GM12878 (cell line): ENCODE results near the gene CDC34. TPM values are rescaled to one million over a fixed set of nuclear protein-coding genes. Genes with fewer than 3 reads are reported as not detected.

ENCODE experiments used
- ATAC-seq: fragments of 200-7000 bp; cut with Tn5 transposase; 3 replicates; pipeline ENCODE4 v1.9.1; 2020; ENCODE audit warnings: mild to moderate bottlenecking, moderate library complexity
- BruUV-seq: library from RNA; stranded (reverse); fragments of 400-500 nt; replicated peaks from 2 replicates; lab custom pipeline; 2021; lab: Mats Ljungman, UMichigan
- CTCF ChIA-PET: fragments of 300-600 bp; sonication (Branson Sonifier 250); formaldehyde crosslinking; extraction: SDS; loops from one replicate; lab custom pipeline; 2021; ENCODE audit warnings: inconsistent platforms; lab: Yijun Ruan, JAX
- POLR2A ChIA-PET: fragments of 350-600 bp; formaldehyde crosslinking; extraction: SDS; loops from one replicate; lab custom pipeline; 2021; ENCODE audit warnings: inconsistent platforms; lab: Charles Lee
- RAD21 ChIA-PET: fragments of 300-600 bp; sonication (Branson Sonifier 250); formaldehyde crosslinking; loops from one replicate; lab custom pipeline; 2023; ENCODE audit warnings: antibody characterized with exemption; ENCODE audit not compliant: unreplicated experiment; lab: Charles Lee
- SMC1A ChIA-PET: fragments of 300-600 bp; sonication (Branson Sonifier 250); formaldehyde crosslinking; loops from one replicate; lab custom pipeline; 2023; ENCODE audit not compliant: unreplicated experiment, uncharacterized antibody; lab: Charles Lee
- DNase-seq: peaks from one replicate; pipeline ENCODE4 v3.0.0-alpha.2; 2011; ENCODE audit warnings: low read depth, low spot score
- FAIRE-seq: peaks from 3 replicates; lab custom pipeline; 2011; peaks lifted over from hg19 to GRCh38; lab: Jason Lieb, UNC
- H2AFZ ChIP-seq: 2 replicates; pipeline ENCODE4 v1.6.0; 2011; ENCODE audit warnings: low read depth, low read length, control low read depth; ENCODE audit not compliant: control insufficient read depth
- H3K27ac ChIP-seq: 2 replicates; pipeline ENCODE4 v1.5.1; 2011; ENCODE audit warnings: control low read depth; ENCODE audit not compliant: control insufficient read depth, insufficient read depth
- H3K27me3 ChIP-seq, 2 experiments: replicated peaks in 1 of 2; 2 replicates each; pipeline versions ENCODE4 v1.6.0 to v1.6.1; 2011; ENCODE audit warnings: low read length in 1 of 2; ENCODE audit not compliant: control insufficient read depth in 2 of 2, insufficient read depth in 2 of 2
- H3K36me3 ChIP-seq, 2 experiments: 2 replicates each; pipeline ENCODE4 v1.5.1; 2011; ENCODE audit warnings: low read length in 1 of 2; ENCODE audit not compliant: control insufficient read depth in 2 of 2, insufficient read depth in 2 of 2
- H3K4me1 ChIP-seq: 2 replicates; pipeline ENCODE4 v1.6.1; 2011; ENCODE audit warnings: mild to moderate bottlenecking, low read length, moderate library complexity, mixed read lengths; ENCODE audit not compliant: control insufficient read depth, insufficient read depth
- H3K4me2 ChIP-seq: 2 replicates; pipeline ENCODE4 v1.6.0; 2011; ENCODE audit warnings: control low read depth; ENCODE audit not compliant: control insufficient read depth, insufficient read depth
- H3K4me3 ChIP-seq: fragments of 200-600 bp; sonication (generic); 2 replicates; pipeline ENCODE4 v1.5.1; 2016
- H3K79me2 ChIP-seq: 2 replicates; pipeline ENCODE4 v1.6.0; 2011; ENCODE audit warnings: low read length; ENCODE audit not compliant: control insufficient read depth, insufficient read depth
- H3K9ac ChIP-seq: 2 replicates; pipeline ENCODE4 v1.8.0; 2011; ENCODE audit warnings: low read length, control low read depth, mixed read lengths; ENCODE audit not compliant: control insufficient read depth, insufficient read depth
- H3K9me3 ChIP-seq: replicated peaks from 3 replicates; pipeline ENCODE4 v1.5.1; 2011; ENCODE audit warnings: mild to moderate bottlenecking, low read length; ENCODE audit not compliant: control insufficient read depth, insufficient read depth
- H4K20me1 ChIP-seq: 2 replicates; pipeline ENCODE4 v1.6.0; 2011; ENCODE audit not compliant: control insufficient read depth, insufficient read depth
- FOXM1 ChIP-seq: IDR thresholded peaks from 2 replicates; pipeline ENCODE4 v1.6.1; 2012; ENCODE audit warnings: low read depth, mild to moderate bottlenecking, inconsistent platforms, low read length, moderate library complexity
- MEF2A ChIP-seq: IDR thresholded peaks from 2 replicates; pipeline ENCODE4 v1.6.1; 2011; ENCODE audit warnings: low read depth, mild to moderate bottlenecking, low read length, moderate library complexity; ENCODE audit not compliant: insufficient read depth
- SUZ12 ChIP-seq: fragments of 200-600 bp; sonication (generic); IDR thresholded peaks from one replicate; pipeline ENCODE4 v1.6.1; 2018; ENCODE audit warnings: antibody characterized with exemption, mild to moderate bottlenecking; ENCODE audit not compliant: unreplicated experiment
- WGBS: methylation state at CpG from one replicate; pipeline ENCODE4 v1.1.6; 2016; ENCODE audit warnings: low lambda C conversion rate; ENCODE audit not compliant: insufficient replicate concordance, insufficient coverage; ENCODE audit errors: missing lambda C conversion rate; 5-methylcytosine and 5-hydroxymethylcytosine counted together
- in situ Hi-C: fragments of 300-500 bp; cut with MboI; formaldehyde crosslinking; loops from 9 replicates; pipeline ENCODE4 v1.14.3; 2018; ENCODE audit warnings: mixed read lengths
- intact Hi-C: fragments of 100-400 bp; cut with micrococcal nuclease; formaldehyde crosslinking; loops from one replicate; pipeline ENCODE4 v1.14.2; 2022; ENCODE audit not compliant: unreplicated experiment
- polyA plus RNA-seq, 11 experiments: library from polyadenylated mRNA; depleted of rRNA in 4 of 11; unstranded in 6 of 11; stranded (reverse) in 5 of 11; fragments of >200 nt; fragmentation: Nextera tagmentation in 4 of 11; fragmentation: Illumina TruSeq in 1 of 11; extraction: Ambion mirVana in 4 of 11; extraction: Trizol in 1 of 11; gene quantifications; 1 replicate in 1 of 11; 2 replicates in 10 of 11; pipeline versions ENCODE4 v1.2.1 to v1.2.3, GENCODE V29; 2011 to 2016; ENCODE audit warnings: inconsistent platforms in 2 of 11, missing spikeins in 2 of 11, low read depth in 1 of 11
- total RNA-seq, 4 experiments: library from RNA; depleted of rRNA in 3 of 4; stranded (reverse); fragments of >200 nt in 3 of 4; fragmentation: Illumina TruSeq in 1 of 4; extraction: Trizol in 1 of 4; gene quantifications; 2 replicates each; pipeline versions ENCODE4 v1.2.1 to v1.2.3, GENCODE V29; 2013 to 2021
- TF ChIP-seq, protein P1 (sequence below): fragments of 450-650 bp; formaldehyde crosslinking; IDR thresholded peaks from 2 replicates; pipeline ENCODE4 v1.4.0; 2020; ENCODE audit warnings: mild to moderate bottlenecking, moderate library complexity
- TF ChIP-seq, protein P2 (sequence below): fragments of 450-650 bp; IDR thresholded peaks from 2 replicates; pipeline ENCODE4 v1.6.1; 2014; ENCODE audit warnings: mild to moderate bottlenecking

CDC34 gene
- total and polyA plus RNA-seq, 10 of the 15 experiments (the other 5 are each of a cell fraction or from before 2014, with no cell fraction given), result 0.31 to 48.9 (median 28.5) TPM

DNA sequence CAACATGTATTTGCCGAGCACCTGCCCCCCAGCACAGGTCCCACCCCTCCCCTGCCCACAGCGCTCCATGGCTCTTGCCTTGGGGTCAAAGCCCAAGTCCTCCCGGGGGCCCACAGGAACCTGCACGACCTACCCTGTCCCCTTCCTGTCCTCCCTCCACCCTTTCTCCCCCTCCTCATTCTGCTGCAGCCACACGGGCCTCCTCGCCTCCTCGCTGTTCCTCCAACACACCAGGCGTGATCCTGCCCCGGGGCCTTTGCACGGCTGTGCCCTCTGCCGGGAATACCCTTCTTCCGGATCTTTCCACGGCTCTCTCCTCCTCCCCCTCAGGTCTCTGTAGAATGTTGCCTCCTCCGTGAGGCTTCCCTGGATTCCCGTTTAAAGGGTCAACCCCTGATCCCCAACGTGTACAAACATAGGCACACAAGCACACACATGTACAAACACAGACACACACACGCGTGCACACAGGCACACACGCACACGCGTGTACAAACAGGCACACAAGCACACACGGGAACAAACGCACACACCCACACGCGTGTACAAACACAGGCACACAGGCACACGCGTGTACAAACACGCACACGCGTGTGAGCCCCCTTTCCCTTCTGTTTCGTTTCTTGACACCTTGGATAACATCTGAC lies 32.5 kb upstream of the CDC34 start:
- H2AFZ ChIP-seq, result no peak overlapping the region
- H3K27ac ChIP-seq, result no peak overlapping the region
- DNase-seq (no peak), FAIRE-seq (no peak), ATAC-seq (no peak)
- RAD21 ChIA-PET, result no interaction called here
- no peaks in the 10 kb centered on the region for H3K36me3 ChIP-seq
- 81% methylated on average over 26 of the region's 31 CpGs for WGBS
- no peaks in the 10 kb centered on the region for H4K20me1 ChIP-seq
- TF ChIP-seq SUZ12, result no peak
- TF ChIP-seq, protein P1, sequence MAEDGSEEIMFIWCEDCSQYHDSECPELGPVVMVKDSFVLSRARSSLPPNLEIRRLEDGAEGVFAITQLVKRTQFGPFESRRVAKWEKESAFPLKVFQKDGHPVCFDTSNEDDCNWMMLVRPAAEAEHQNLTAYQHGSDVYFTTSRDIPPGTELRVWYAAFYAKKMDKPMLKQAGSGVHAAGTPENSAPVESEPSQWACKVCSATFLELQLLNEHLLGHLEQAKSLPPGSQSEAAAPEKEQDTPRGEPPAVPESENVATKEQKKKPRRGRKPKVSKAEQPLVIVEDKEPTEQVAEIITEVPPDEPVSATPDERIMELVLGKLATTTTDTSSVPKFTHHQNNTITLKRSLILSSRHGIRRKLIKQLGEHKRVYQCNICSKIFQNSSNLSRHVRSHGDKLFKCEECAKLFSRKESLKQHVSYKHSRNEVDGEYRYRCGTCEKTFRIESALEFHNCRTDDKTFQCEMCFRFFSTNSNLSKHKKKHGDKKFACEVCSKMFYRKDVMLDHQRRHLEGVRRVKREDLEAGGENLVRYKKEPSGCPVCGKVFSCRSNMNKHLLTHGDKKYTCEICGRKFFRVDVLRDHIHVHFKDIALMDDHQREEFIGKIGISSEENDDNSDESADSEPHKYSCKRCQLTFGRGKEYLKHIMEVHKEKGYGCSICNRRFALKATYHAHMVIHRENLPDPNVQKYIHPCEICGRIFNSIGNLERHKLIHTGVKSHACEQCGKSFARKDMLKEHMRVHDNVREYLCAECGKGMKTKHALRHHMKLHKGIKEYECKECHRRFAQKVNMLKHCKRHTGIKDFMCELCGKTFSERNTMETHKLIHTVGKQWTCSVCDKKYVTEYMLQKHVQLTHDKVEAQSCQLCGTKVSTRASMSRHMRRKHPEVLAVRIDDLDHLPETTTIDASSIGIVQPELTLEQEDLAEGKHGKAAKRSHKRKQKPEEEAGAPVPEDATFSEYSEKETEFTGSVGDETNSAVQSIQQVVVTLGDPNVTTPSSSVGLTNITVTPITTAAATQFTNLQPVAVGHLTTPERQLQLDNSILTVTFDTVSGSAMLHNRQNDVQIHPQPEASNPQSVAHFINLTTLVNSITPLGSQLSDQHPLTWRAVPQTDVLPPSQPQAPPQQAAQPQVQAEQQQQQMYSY, result no peak
- TF ChIP-seq MEF2A, result no peak
- TF ChIP-seq FOXM1, result no peak
- TF ChIP-seq, protein P2, sequence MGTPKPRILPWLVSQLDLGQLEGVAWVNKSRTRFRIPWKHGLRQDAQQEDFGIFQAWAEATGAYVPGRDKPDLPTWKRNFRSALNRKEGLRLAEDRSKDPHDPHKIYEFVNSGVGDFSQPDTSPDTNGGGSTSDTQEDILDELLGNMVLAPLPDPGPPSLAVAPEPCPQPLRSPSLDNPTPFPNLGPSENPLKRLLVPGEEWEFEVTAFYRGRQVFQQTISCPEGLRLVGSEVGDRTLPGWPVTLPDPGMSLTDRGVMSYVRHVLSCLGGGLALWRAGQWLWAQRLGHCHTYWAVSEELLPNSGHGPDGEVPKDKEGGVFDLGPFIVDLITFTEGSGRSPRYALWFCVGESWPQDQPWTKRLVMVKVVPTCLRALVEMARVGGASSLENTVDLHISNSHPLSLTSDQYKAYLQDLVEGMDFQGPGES, result no peak
- SMC1A ChIA-PET, result no interaction called here
- no peaks in the 10 kb centered on the region for H3K79me2 ChIP-seq
- H3K27me3 ChIP-seq, result no peaks in the 10 kb centered on the region; a peak in 1 of 4 replicates
- intact Hi-C loops, result no loop called here
- BruUV-seq, result no TSS peak
- in situ Hi-C loops, result no loop called here
- no peak overlapping the region for H3K4me3 ChIP-seq
- H3K9me3 ChIP-seq, result no peaks in the 10 kb centered on the region; the same call in 2 of the 3 replicates
- H3K9ac ChIP-seq, result no peak overlapping the region
- no peaks in the 10 kb centered on the region for H3K4me1 ChIP-seq
- CTCF ChIA-PET, result no interaction called here
- POLR2A ChIA-PET, result interaction anchor here (0.6 kb wide), 1 partner anchor 156 kb away, joined by 4 read pairs; no protein-coding TSS in a partner anchor
- H3K4me2 ChIP-seq, result no peak overlapping the region
